Caco-2 (cell line): ENCODE data around the gene VPS36. TPM values are rescaled to one million over a fixed set of nuclear protein-coding genes. Genes with fewer than 3 reads are reported as not detected.

Experiments
- BruUV-seq: library from RNA; stranded (reverse); fragments of 400-500 nt; replicated peaks from 2 replicates; lab custom pipeline; 2021; lab: Mats Ljungman, UMichigan
- CTCF ChIA-PET: fragments of 300-600 bp; sonication (Branson Sonifier 250); formaldehyde crosslinking; loops from one replicate; lab custom pipeline; 2022; ENCODE audit warnings: antibody characterized with exemption; lab: Charles Lee
- POLR2A ChIA-PET: fragments of 300-600 bp; sonication (Branson Sonifier 250); formaldehyde crosslinking; loops from one replicate; lab custom pipeline; 2022; ENCODE audit warnings: antibody characterized with exemption; lab: Charles Lee
- DNase-seq, 2 experiments: peaks; one replicate each; pipeline versions ENCODE4 v3.0.0 to v3.0.0-alpha.2; 2020 to 2022
- H3K27me3 ChIP-seq: replicated peaks from 2 replicates; pipeline ENCODE4 v1.6.0; 2011; ENCODE audit warnings: low read length; ENCODE audit not compliant: control insufficient read depth, insufficient read depth
- H3K36me3 ChIP-seq: 2 replicates; pipeline ENCODE4 v1.5.1; 2011; ENCODE audit warnings: low read length; ENCODE audit not compliant: control insufficient read depth, insufficient read depth
- H3K4me1 ChIP-seq: fragments of 250-450 bp; sonication (Bioruptor Pico); 2 replicates; pipeline ENCODE4 v1.5.1; 2020; ENCODE audit warnings: mild to moderate bottlenecking
- H3K4me3 ChIP-seq: 2 replicates; pipeline ENCODE4 v1.5.1; 2011; ENCODE audit warnings: low read depth, mild to moderate bottlenecking, control low read depth, low read length
- H3K9me3 ChIP-seq: fragments of 250-450 bp; sonication (Bioruptor Pico); 2 replicates; pipeline ENCODE4 v1.5.1; 2020; ENCODE audit warnings: mild to moderate bottlenecking, moderate library complexity
- H3K27ac Mint-ChIP-seq: one replicate; pipeline ENCODE4 v1.8.0; 2022; ENCODE audit warnings: mixed read lengths; ENCODE audit not compliant: unreplicated experiment
- H3K27me3 Mint-ChIP-seq: one replicate; pipeline ENCODE4 v1.8.0; 2022; ENCODE audit warnings: mixed read lengths; ENCODE audit not compliant: insufficient read depth, unreplicated experiment
- H3K36me3 Mint-ChIP-seq: one replicate; pipeline ENCODE4 v1.8.0; 2022; ENCODE audit warnings: mild to moderate bottlenecking, mixed read lengths; ENCODE audit not compliant: insufficient read depth, unreplicated experiment
- H3K4me1 Mint-ChIP-seq: one replicate; pipeline ENCODE4 v1.8.0; 2022; ENCODE audit warnings: low read depth, mixed read lengths; ENCODE audit not compliant: unreplicated experiment
- H3K4me3 Mint-ChIP-seq: one replicate; pipeline ENCODE4 v1.8.0; 2022; ENCODE audit warnings: mild to moderate bottlenecking, moderate library complexity, mixed read lengths; ENCODE audit not compliant: unreplicated experiment
- H3K9me3 Mint-ChIP-seq: one replicate; pipeline ENCODE4 v1.8.0; 2022; ENCODE audit warnings: mixed read lengths; ENCODE audit not compliant: unreplicated experiment
- CTCF ChIP-seq, 2 experiments: fragments of 200-600 bp in 1 of 2; IDR thresholded peaks; 1 replicate in 1 of 2; 2 replicates in 1 of 2; pipeline versions ENCODE4 v1.5.1 to v1.8.0; 2011 to 2022; ENCODE audit warnings: antibody characterized with exemption in 1 of 2, control low read depth in 1 of 2, inconsistent platforms in 1 of 2, low read depth in 1 of 2, low read length in 1 of 2, mild to moderate bottlenecking in 1 of 2, moderate library complexity in 1 of 2; ENCODE audit not compliant: insufficient read depth in 1 of 2, severe bottlenecking in 1 of 2, unreplicated experiment in 1 of 2
- intact Hi-C: fragments of 100-400 bp; cut with micrococcal nuclease; formaldehyde crosslinking; loops from one replicate; pipeline ENCODE4 v1.10.0; 2022; ENCODE audit not compliant: unreplicated experiment
- total RNA-seq: library from RNA; stranded (reverse); gene quantifications from 2 replicates; pipeline ENCODE4 v1.2.3, GENCODE V29; 2022

VPS36 gene
- total RNA-seq, 1 experiment from 2014 or later, result 48.4 TPM

GRCh38 chr13:52450793-52451116 is 321 bp upstream of the VPS36 start:
- no peaks in the 10 kb centered on the region for H3K9me3 Mint-ChIP-seq
- Histone ChIP-seq H3K4me1 (no peaks in the 10 kb centered on the region; the same call in 1 of the 2 replicates), H3K4me3 (no peak overlapping the region), H3K27me3 (no peaks in the 10 kb centered on the region), H3K36me3 (no peaks in the 10 kb centered on the region), H3K9me3 (no peaks in the 10 kb centered on the region)
- H3K27me3 Mint-ChIP-seq, result no peaks in the 10 kb centered on the region
- no peak for DNase-seq
- H3K4me1 Mint-ChIP-seq, result peaks cover 18% of the 10 kb centered on the region
- TSS peak; percentile 23 for BruUV-seq
- H3K4me3 Mint-ChIP-seq, result peak overlapping the region; percentile 83
- H3K36me3 Mint-ChIP-seq, result peaks cover 11% of the 10 kb centered on the region
- ChIA-PET CTCF (interaction anchor here (0.6 to 1.9 kb wide), 26 partner anchors 11 to 1729 kb away, joined by 3 to 23 read pairs (median 3); partner anchors contain the start of gene SUGT1), POLR2A (interaction anchor here (1.1 kb wide), 1 partner anchor 22 kb away, joined by 3 read pairs; no protein-coding TSS in a partner anchor)
- peak overlapping the region; percentile 69 for H3K27ac Mint-ChIP-seq
- intact Hi-C loops, result loop anchor here (1.0 to 10.0 kb wide), 6 partner anchors 22 to 646 kb away; partner anchors contain the start of gene DHRS12
- no peak for TF ChIP-seq CTCF (IDR thresholded peaks at IDR 0.05; ENCODE audit: insufficient read depth in 1 of 2, low read depth in 1 of 2, low read length in 1 of 2, severe bottlenecking in 1 of 2, unreplicated experiment in 1 of 2)

- no peaks in the 10 kb centered on the region for H3K9me3 Mint-ChIP-seq
- intact Hi-C loops, result loop anchor here (1.0 to 10.0 kb wide), 6 partner anchors 21 to 645 kb away; partner anchors contain the start of genes DHRS12 and NEK3
- Histone ChIP-seq H3K4me1 (no peaks in the 10 kb centered on the region; the same call in 1 of the 2 replicates), H3K4me3 (peak overlapping the region; percentile 89), H3K9me3 (no peaks in the 10 kb centered on the region), H3K27me3 (no peaks in the 10 kb centered on the region), H3K36me3 (no peaks in the 10 kb centered on the region)
- ChIA-PET CTCF (interaction anchor here (0.9 to 1.9 kb wide), 7 partner anchors 21 to 360 kb away, joined by 3 to 23 read pairs (median 4); partner anchors contain the start of gene SUGT1), POLR2A (interaction anchor here (0.7 kb wide), 1 partner anchor 57 kb away, joined by 3 read pairs; no protein-coding TSS in a partner anchor)
- peak overlapping the region; percentile 83 for H3K4me3 Mint-ChIP-seq
- peaks cover 18% of the 10 kb centered on the region for H3K4me1 Mint-ChIP-seq
- H3K36me3 Mint-ChIP-seq, result no peaks in the 10 kb centered on the region
- no peak for DNase-seq
- TF ChIP-seq CTCF (IDR thresholded peaks at IDR 0.05; ENCODE audit: insufficient read depth in 1 of 2, low read depth in 1 of 2, low read length in 1 of 2, severe bottlenecking in 1 of 2, unreplicated experiment in 1 of 2), result no peak
- TSS peak; percentile 45 for BruUV-seq
- H3K27me3 Mint-ChIP-seq, result no peaks in the 10 kb centered on the region
- H3K27ac Mint-ChIP-seq, result peak overlapping the region; percentile 69
These were observed 963 bp downstream of the VPS36 start for GRCh38 chr13:52449331-52450011.

GRCh38 chr13:52447815-52448552 is 2.5 kb downstream of the VPS36 start:
- intact Hi-C loops, result loop anchor here (10.0 kb wide), 1 partner anchor 293 kb away; the partner anchor contains the start of gene NEK3
- Mint-ChIP-seq H3K4me3 (no peak overlapping the region), H3K27ac (no peak overlapping the region), H3K27me3 (no peaks in the 10 kb centered on the region), H3K9me3 (no peaks in the 10 kb centered on the region), H3K4me1 (peaks cover 7% of the 10 kb centered on the region), H3K36me3 (no peaks in the 10 kb centered on the region)
- TF ChIP-seq CTCF (IDR thresholded peaks at IDR 0.05; ENCODE audit: insufficient read depth in 1 of 2, low read depth in 1 of 2, low read length in 1 of 2, severe bottlenecking in 1 of 2, unreplicated experiment in 1 of 2), result no peak
- no peaks in the 10 kb centered on the region for H3K9me3 ChIP-seq
- no peaks in the 10 kb centered on the region for H3K36me3 ChIP-seq
- ChIA-PET POLR2A (no interaction called here), CTCF (no interaction called here)
- no peak overlapping the region for H3K4me3 ChIP-seq
- no peaks in the 10 kb centered on the region; the same call in 1 of the 2 replicates for H3K4me1 ChIP-seq
- DNase-seq, result no peak
- no TSS peak for BruUV-seq
- no peaks in the 10 kb centered on the region for H3K27me3 ChIP-seq
